OCI-LY3 (cell line): ENCODE data around the gene BAG3.

ENCODE experiments used
- CTCF ChIP-seq: fragments of 200-600, 300-600 bp; sonication (generic); IDR thresholded peaks from 2 replicates; pipeline ENCODE4 v1.5.1; 2014; ENCODE audit warnings: antibody characterized with exemption, low read length, low read depth
- EZH2phosphoT487 ChIP-seq: fragments of 200-600 bp; shearing (Covaris generic); IDR thresholded peaks from 2 replicates; pipeline ENCODE4 v1.6.1; 2018; ENCODE audit warnings: antibody characterized with exemption, mixed run types, low read depth

DNA sequence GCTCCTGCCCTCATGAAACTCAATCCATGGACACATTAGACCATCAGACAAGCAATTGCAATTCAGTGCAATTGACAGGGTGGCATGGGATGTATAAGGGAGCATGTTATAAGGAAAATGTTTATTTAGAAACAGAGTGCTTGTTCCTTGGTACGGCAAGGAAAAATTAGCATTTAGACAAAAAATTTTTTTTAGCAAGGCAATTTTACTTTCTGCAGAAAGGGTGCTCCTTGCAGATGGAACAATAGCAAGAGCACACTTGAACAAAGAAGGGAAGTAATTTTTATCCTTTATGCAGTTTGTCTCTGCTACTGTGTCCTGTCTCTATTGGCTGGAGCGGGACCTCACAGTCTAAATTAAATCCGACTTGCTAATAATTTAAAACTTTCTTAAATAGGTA is 6.2 kb upstream of the BAG3 start:
- TF ChIP-seq CTCF (no peak), EZH2phosphoT487 (no peak)
